CD4-positive, alpha-beta T cell treated with Interleukin-6 at 100 ng/mL for 8 hours (primary cell): Measurements from ENCODE around the gene TCEA2.

Experiments used
- DNase-seq: peaks from one replicate; pipeline ENCODE4 v3.0.0-alpha.2; 2020; ENCODE audit warnings: mixed read lengths, low spot score

The TCEA2 gene

GRCh38 chr20:64035933-64036345 is 27.1 kb upstream of the TCEA2 start, which contains the start of gene C20orf204:
TSS of gene C20orf204 (plus strand) at chr20:64036182. CDS start at chr20:64036324, 142 bp downstream.
- DNase-seq: no peak

DNA sequence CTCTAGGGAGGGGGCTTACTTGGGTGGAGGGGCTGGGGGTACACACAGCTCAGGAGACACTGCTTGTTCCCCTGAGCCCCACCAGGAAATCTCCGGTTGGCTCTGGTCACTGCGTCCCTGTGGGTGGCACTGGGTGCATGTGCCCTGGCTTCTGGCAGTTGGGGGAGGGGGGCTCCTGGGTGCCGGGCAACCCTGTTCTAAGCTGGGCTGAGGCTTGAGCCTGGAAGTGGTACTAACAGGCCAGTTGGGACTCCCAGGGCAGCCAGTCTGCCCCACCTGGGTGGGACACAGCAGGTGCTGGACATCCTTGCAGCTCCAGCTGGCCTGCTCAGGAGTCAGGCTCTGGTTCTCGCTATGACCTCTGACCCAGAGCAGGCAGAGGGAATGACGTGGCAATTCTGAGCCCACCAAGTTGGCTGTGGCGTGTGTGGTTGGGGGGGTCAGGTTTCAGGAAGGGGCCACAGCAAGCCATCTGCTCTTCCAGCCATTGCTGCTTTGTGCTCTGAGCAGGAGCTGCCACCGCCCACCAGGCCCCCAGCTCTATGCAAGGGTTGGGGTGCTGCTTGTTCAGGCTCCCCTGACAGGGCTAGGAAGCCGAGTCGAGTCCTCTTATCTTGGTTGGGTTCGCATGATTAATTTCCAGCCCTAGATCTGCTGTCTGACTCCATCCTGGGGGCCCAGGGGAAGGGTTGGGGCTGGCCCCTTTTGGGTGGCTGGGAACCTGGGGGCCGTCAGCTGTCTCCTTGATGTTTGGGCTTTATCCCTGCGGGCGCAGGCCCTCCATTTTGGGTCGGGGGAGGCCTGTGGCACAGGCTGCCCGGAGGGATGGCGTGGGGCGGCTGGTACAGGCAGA is 26.4 kb upstream of the TCEA2 start:
- no peak for DNase-seq

GRCh38 chr20:64037199-64037497 is 25.9 kb upstream of the TCEA2 start:
- DNase-seq: no peak

DNA sequence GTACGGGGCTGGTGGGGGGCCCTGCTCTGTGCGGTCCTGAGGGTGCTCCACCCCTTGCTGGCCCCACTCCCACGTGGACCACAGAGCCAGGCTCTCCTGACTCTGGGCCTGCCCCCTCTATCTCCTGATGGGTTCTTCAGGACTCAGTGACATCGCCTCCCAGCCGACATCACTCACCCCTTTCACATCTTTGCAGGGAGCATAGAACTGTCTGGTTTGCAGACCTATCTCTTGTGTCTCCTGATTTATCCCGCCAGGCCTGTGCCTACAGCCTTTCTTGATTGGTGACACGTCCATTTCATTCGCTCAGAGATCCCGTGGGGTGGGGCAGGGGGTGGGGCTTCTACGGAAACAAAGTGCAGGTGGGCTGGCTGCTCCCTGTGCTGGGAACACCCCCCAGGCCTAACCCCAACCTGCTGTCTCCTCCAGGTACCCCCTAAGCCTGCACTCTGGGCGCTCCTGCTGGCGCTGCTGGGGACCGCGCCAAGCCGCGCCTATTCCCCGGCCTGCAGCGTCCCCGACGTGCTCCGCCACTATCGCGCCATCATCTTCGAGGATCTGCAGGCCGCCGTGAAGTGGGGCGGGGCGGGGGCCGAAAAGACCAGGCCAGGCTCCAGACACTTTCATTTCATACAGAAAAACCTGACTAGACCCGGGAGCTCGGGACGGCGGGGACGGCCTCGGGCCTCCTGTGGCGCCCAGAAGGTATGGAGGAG is 25.3 kb upstream of the TCEA2 start:
- DNase-seq: no peak

DNA sequence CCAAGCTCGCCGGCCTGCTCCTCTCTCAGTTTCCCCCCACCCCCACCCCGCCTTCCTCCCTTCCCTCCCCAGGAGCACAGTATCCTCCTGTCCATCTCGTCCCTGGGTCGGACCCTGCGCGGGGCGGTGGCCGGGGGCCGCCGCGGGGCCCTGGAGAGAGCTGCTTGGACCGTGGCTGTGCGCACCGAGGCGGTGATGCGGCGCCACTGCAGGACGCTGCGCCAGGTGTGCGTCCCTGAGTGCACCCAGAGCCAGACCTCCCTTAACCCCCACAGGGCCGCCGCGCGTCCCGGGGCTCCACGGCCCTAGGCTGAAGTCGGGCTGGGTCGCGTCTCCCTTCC is 24.8 kb upstream of the TCEA2 start:
- no peak for DNase-seq

GRCh38 chr20:64038565-64039292 is 24.3 kb upstream of the TCEA2 start:
- peak; percentile 74 for DNase-seq

- DNase-seq: no peak
Measured at GRCh38 chr20:64039293-64040160, 23.5 kb upstream of the TCEA2 start.

- no peak for DNase-seq
Measured at GRCh38 chr20:64040231-64041039, 22.6 kb upstream of the TCEA2 start.

DNA sequence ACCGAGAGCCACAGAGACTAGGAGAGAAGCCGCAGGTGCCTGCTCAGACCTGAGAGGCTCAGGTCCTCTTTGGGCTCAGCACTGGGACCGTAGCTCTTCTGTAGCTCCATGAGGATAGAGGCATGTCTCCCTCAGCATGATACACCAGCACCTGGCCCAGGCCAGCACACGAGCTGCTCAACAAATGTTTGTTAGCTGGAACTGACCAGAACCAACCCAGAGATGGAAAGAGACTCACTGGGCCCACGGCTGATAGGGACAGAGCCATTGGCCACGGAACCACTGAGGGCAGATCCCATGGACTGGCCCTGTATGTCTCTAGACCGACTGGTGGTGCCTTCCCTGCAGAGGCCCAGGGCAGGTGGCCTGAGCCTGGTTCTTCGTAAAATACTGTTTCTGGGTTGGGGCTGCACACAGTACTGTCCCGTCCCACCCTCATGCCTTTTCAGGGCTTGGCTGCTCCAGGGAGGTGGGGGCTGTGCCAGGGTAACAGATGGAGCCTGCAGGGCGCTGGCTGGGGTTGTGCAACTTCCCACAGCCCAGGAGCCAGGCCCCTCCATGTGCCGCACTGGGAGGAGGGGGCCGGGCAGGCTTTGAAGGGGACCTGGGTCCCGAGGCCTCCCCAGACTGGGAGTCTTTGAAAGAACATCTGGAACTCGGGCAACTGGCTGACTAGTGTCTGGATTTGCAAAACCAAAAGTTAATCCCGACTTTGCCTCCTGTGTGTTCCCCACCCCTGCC is 21.8 kb upstream of the TCEA2 start:
- no peak for DNase-seq

- DNase-seq: no peak
Measured at GRCh38 chr20:64041781-64042053, 21.3 kb upstream of the TCEA2 start.

GRCh38 chr20:64042054-64042781 is 20.8 kb upstream of the TCEA2 start:
- no peak for DNase-seq

DNA sequence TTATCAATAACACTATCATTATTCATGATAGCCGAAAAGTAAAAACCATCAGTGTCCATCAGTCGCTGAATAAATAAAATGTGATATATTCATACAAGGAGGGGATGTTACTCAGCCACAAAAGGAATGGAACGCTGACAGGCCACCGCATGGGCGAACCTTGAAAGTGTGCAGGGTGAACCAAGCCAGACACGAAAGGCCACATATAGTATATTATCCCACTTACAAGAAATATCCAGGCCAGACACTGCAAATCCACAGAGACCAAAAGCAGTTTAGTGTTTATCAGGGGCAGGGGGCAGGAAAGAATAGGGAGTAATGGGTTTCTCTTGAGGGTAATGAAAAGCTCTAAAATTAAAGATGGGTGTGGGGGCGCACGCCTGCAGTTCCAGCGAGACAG is 19.2 kb upstream of the TCEA2 start:
- DNase-seq: no peak

DNA sequence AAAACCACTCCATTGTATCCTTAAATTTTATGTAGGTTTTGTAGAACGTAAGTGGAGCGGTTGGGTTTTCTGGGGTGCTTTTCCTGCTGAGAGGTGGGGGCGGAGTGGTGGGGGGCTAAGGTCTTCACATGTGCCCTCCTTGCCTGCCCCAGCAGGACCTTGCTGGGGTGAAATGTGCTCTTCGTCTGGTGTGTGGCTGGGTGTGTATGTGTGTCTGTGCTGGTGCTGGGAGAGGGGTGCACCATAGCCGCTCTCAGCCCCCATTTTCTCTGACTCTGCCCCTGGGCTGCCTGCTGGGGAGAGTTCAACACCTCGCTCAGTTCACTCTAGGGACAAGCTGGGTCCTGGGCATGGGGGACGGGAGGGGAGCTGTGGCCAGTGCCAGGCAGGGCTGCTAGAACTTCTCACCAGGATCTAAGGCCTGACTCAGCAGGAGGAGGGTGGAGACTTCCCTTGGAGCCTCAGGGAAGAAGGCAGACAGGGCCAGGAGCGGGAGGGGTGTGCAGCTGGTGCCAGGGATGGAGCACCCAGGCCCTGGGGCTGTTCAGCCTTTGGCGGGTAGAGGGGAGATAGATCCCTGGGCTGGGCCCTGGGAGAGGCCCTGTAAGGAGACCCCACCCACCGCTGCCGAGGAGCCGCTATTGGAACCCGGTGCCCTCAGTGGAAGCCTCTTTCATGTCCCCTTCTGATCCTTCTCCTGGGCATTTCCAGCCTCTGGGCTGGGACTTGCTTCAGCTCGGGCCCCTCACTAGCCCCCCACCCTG is 18.3 kb upstream of the TCEA2 start:
- no peak for DNase-seq

- DNase-seq: no peak
Measured at GRCh38 chr20:64045346-64046011, 17.5 kb upstream of the TCEA2 start.

DNA sequence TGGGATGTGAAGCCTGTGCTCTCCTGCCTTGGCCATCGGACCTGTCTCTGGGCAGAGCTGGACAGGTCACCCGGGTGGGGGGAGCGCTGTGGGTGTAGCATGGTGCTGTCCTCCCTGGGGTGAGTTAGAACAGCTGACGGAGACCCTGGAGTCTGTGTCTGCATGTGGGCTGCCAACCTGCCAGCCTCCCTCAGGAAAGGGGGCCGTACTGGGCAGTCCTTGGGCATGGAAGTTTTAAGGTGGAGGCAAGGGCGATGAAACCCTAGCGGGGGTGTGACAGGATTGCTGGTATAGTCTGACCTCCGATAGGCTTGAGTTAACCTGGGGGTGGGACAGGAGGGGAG is 16.0 kb upstream of the TCEA2 start:
- no peak for DNase-seq

DNA sequence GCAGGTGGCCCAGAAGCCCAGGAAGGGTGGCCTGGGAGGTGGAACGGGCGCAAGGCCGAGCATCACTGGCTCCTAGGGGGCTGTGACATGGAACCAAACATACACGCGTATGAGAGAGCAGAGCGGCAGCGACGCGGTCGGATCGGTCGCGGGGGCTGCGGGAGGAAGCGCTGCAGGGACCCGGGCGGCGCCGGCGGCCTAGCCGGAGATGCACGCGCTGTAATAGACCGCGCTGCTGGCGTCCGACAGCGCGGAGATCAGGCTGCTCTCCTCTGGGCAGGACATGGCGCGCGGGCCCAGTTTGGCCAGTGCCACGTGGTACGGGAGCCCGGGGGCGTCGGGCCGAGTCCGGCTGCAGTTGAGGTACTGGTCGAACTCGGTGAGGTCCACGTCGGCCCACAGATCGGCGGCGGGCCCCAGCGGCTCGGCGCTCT is 15.0 kb upstream of the TCEA2 start:
- no peak for DNase-seq

DNA sequence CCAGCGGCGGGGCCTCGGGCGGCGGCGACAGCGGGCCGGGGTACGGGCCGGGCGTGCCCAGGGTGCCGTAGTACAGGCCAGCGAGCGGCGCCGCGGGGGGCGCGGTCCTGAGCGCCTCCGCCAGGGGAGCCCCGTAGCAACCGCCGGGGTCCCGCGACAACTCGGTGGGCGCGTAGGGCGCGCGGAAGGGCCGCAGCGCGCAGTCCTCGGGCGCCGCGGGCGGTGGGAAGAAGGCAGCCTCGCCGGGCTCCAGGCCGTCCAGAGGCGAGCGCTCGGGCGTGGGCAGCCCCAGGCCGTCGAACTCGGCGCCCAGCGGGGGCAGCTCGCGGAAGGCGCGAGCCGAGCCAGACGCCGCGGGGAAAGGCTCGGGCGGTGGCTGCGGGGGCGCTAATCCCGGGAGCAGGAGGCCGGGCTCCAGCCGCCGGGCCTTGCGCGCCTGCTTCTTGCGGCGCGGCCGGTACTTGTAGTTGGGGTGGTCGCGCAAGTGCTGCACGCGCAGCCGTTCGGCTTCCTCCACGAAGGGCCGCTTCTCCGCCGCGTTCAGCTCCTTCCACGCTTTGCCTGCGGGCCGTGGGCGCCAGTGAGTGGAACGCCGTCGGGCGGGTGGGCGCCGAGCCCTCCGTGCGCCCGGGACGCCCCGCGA is 14.5 kb upstream of the TCEA2 start:
- no peak for DNase-seq
